Measurements from ENCODE around the gene CD247.

DNA sequence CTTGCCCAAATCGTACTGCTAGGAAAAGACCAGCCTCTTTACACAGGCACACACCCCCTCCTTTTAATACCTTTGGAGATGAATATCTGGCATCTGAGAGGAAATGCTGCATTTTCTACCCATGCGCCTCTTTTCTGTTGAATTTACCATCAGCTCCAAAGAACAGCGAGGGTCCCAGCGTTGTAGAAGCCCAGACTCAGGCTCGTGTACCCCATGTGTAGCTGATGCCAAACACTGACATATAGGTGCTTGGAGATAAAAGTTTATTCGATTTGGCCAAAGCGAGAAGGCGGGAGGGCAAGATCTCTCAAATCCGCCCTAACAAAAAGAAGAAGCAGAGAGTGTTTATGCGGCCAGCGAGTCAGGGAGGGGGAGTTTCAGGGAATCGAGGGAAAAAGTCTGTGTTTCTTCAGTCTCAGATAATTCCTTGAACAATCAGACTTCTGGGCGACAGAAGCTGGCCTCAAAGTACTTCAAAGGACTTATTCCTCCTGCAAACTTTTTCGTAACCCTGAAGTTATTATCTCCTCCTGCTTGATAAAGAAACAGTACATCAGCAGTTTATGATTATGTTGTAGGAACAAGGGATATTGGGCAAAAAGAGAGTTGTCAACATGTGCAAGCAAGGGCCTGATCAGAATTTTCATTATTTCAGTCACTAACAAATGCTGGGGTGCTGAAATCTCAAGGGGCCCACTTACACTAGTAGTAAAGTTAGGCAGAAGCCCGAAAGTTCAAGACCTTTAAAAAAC lies 35.9 kb upstream of the CD247 start:
- TF ChIP-seq, protein P1, sequence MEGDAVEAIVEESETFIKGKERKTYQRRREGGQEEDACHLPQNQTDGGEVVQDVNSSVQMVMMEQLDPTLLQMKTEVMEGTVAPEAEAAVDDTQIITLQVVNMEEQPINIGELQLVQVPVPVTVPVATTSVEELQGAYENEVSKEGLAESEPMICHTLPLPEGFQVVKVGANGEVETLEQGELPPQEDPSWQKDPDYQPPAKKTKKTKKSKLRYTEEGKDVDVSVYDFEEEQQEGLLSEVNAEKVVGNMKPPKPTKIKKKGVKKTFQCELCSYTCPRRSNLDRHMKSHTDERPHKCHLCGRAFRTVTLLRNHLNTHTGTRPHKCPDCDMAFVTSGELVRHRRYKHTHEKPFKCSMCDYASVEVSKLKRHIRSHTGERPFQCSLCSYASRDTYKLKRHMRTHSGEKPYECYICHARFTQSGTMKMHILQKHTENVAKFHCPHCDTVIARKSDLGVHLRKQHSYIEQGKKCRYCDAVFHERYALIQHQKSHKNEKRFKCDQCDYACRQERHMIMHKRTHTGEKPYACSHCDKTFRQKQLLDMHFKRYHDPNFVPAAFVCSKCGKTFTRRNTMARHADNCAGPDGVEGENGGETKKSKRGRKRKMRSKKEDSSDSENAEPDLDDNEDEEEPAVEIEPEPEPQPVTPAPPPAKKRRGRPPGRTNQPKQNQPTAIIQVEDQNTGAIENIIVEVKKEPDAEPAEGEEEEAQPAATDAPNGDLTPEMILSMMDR (conservative IDR thresholded peaks at IDR 0.05; ENCODE audit: low read depth, low read length), result no peak
- TF ChIP-seq EZH2 (IDR thresholded peaks at IDR 0.05; ENCODE audit: borderline replicate concordance, low read depth, low read length, poor library complexity, severe bottlenecking), result no peak
